Heart left ventricle (tissue), 16 donors: ENCODE measurements around the gene RCE1. TPM values are rescaled to one million over a fixed set of nuclear protein-coding genes. Genes with fewer than 3 reads are reported as not detected.
A peak's percentile ranks its signal among the peaks of the same experiment; 100 is the strongest.

Experiments
- ATAC-seq, 4 donors: fragments of 200-7000 bp; cut with Tn5 transposase; one replicate each; pipeline ENCODE4 v1.9.1; 2020 to 2022; ENCODE audit warnings: moderate library complexity in 4 of 4, mild to moderate bottlenecking in 3 of 4, moderate number of reproducible peaks in 1 of 4
- DNase-seq, 5 donors: peaks; one replicate each; pipeline ENCODE4 v3.0.0-alpha.2; 2020
- H3K27ac ChIP-seq, 12 donors: fragments of 200-600 bp; sonication (generic) in 4 of 12; one replicate each; pipeline versions ENCODE4 v1.5.0 to v1.8.0; 2016 to 2022; ENCODE audit warnings: mild to moderate bottlenecking in 2 of 12
- H3K27me3 ChIP-seq, 9 donors: fragments of 200-600 bp; sonication (generic) in 2 of 9; one replicate each; pipeline versions ENCODE4 v1.5.1 to v1.8.0; 2016 to 2022; ENCODE audit warnings: mild to moderate bottlenecking in 3 of 9
- H3K36me3 ChIP-seq, 9 donors: fragments of 200-600 bp; sonication (generic) in 2 of 9; one replicate each; pipeline versions ENCODE4 v1.5.0 to v1.8.0; 2018 to 2022; ENCODE audit warnings: mild to moderate bottlenecking in 2 of 9
- H3K4me1 ChIP-seq, 12 donors: fragments of 200-600 bp; sonication (generic) in 4 of 12; one replicate each; pipeline versions ENCODE4 v1.5.0 to v1.8.0; 2016 to 2022; ENCODE audit warnings: mild to moderate bottlenecking in 3 of 12
- H3K4me3 ChIP-seq, 12 donors: fragments of 200-600 bp; sonication (generic) in 4 of 12; one replicate each; pipeline versions ENCODE4 v1.5.0 to v1.8.0; 2017 to 2022; ENCODE audit warnings: mild to moderate bottlenecking in 9 of 12, moderate library complexity in 4 of 12
- H3K9me3 ChIP-seq, 12 donors: fragments of 200-600 bp; sonication (generic) in 4 of 12; one replicate each; pipeline versions ENCODE4 v1.5.0 to v1.8.0; 2016 to 2022; ENCODE audit warnings: mild to moderate bottlenecking in 1 of 12
- CTCF ChIP-seq, 12 donors: fragments of 200-600 bp; sonication (generic) in 4 of 12; IDR thresholded peaks; one replicate each; pipeline versions ENCODE4 v1.5.0 to v1.8.0; 2018 to 2022; ENCODE audit warnings: antibody characterized with exemption in 12 of 12, mild to moderate bottlenecking in 5 of 12
- POLR2A ChIP-seq, 2 donors: fragments of 450-650 bp; IDR thresholded peaks; one replicate each; pipeline ENCODE4 v1.6.1; 2017; ENCODE audit warnings: antibody characterized with exemption in 2 of 2, mild to moderate bottlenecking in 2 of 2, moderate library complexity in 2 of 2
- WGBS, 4 donors: extraction: QIAGEN DNeasy Blood & Tissue Kit in 2 of 4; methylation state at CpG; one replicate each; pipeline versions ENCODE4 v1.1.5 to v1.1.7; 2013 to 2018; 5-methylcytosine and 5-hydroxymethylcytosine counted together
- intact Hi-C, 10 donors: fragments of 100-400 bp; cut with DNase I; formaldehyde crosslinking; loops; one replicate each; pipeline versions ENCODE4 v1.11.1 to v1.14.2; 2022
- polyA plus RNA-seq, 2 donors: library from polyadenylated mRNA; stranded (reverse); fragments of 200-250 nt; gene quantifications; one replicate each; pipeline ENCODE4 v1.2.3, GENCODE V29; 2013
- total RNA-seq, 9 donors: library from RNA; depleted of rRNA in 2 of 9; stranded (reverse); fragments of >200 nt in 2 of 9; fragmentation: NEBNext Ultra II Directional in 3 of 9; extraction: Animal tissue kit (Norgen Biotek cat#: 25700) in 3 of 9; gene quantifications; one replicate each; pipeline versions ENCODE4 v1.1.0 to v1.2.4, GENCODE V29; 2016 to 2023
- donor health status: ischemic (EF 13 %, LVEDD 7.1; RV severe dilation, severe dysfunction).
- donor health status: healthy with polysubstance abuse.
- donor health status: DM: no; HTN: yes; CAD: no.
- donor health status: DM: no; HTN: no; CAD: no.
- donor health status: ischemic (EF 25% LVEDD 6.9; RV normal size, moderate dysfunction).
- donor health status: ischemic (EF 25% LVEDD 5.7; RV mildly dilated, moderate dysfunction).
- donor health status: healthy.
- donor health status: DM: yes; HTN: yes; CAD: no.
- donor health status: ischemic (EF 35%, LVEDD 5.7; RV mildly dilated, moderate dysfunction).
- donor health status: nonischemic (EF 11% LVEDD 7.7; RV severe dilation, severe dysfunction).
- donor health status: DM: yes; HTN: yes; CAD: no.
- donor health status: PGD.
- donor health status: ischemic (EF 29% LVEDD 5.4; RV normal size, mild dysfunction).
- donor health status: nonischemic (EF 23%, LVEDD 6.1; RV moderate dilation, normal function).

Gene RCE1
- total and polyA plus RNA-seq, 11 donors = 2.1 to 9.5 (median 5.0) TPM

- H3K27me3 ChIP-seq = no peaks in the 10 kb centered on the region
- H3K4me3 ChIP-seq = no peak overlapping the region
- H3K4me1 ChIP-seq = peaks cover 5 to 11% (median 9%) of the 10 kb centered on the region in 12 donors
- 84 to 91% (median 88%) methylated on average over 18 to 28 of the region's 28 CpGs for WGBS, 4 donors
- no peaks in the 10 kb centered on the region for H3K9me3 ChIP-seq
- intact Hi-C loops = loop anchor here in 1 of 10 donors (10.0 kb wide), 1 partner anchor 254 kb away; the partner anchor contains the start of genes CCDC87 and CCS
- H3K27ac ChIP-seq = no peak overlapping the region
- TF ChIP-seq POLR2A (IDR thresholded peaks at IDR 0.05) = no peak
- TF ChIP-seq CTCF (IDR thresholded peaks at IDR 0.05) = no peak
- no peak for ATAC-seq
- peak in 1 of 5 donors; percentile 51 for DNase-seq
- H3K36me3 ChIP-seq = peaks cover 0 to 44% (median 33%) of the 10 kb centered on the region in 9 donors
Measured at GRCh38 chr11:66848671-66849500, 5.6 kb downstream of the RCE1 start.

- Histone ChIP-seq H3K27me3 (no peaks in the 10 kb centered on the region), H3K4me1 (peaks cover 0 to 3% (median 1%) of the 10 kb centered on the region in 12 donors), H3K4me3 (no peak overlapping the region), H3K36me3 (peaks cover 0 to 44% (median 31%) of the 10 kb centered on the region in 9 donors), H3K27ac (no peak overlapping the region), H3K9me3 (no peaks in the 10 kb centered on the region)
- no peak for ATAC-seq
- 89 to 94% (median 92%) methylated on average over 20 to 22 of the region's 22 CpGs for WGBS, 4 donors
- DNase-seq = peak in 1 of 5 donors; percentile 58
- intact Hi-C loops = loop anchor here in 1 of 10 donors (10.0 kb wide), 1 partner anchor 255 kb away; the partner anchor contains the start of genes CCDC87 and CCS
- TF ChIP-seq POLR2A (IDR thresholded peaks at IDR 0.05) = no peak
- no peak for TF ChIP-seq CTCF (IDR thresholded peaks at IDR 0.05)
Measured at GRCh38 chr11:66849501-66850234, 6.4 kb downstream of the RCE1 start.

GRCh38 chr11:66850235-66850587, 7.0 kb downstream of the RCE1 start:
- no peaks in the 10 kb centered on the region for H3K9me3 ChIP-seq
- TF ChIP-seq CTCF (IDR thresholded peaks at IDR 0.05) = no peak
- no peak for TF ChIP-seq POLR2A (IDR thresholded peaks at IDR 0.05)
- no peak for DNase-seq

More at GRCh38 chr11:66850235-66850587, 7.0 kb downstream of the RCE1 start:
- no peaks in the 10 kb centered on the region for H3K27me3 ChIP-seq
- no peak overlapping the region for H3K27ac ChIP-seq
- intact Hi-C loops = no loop called here
- peaks cover 0 to 3% (median under 1%) of the 10 kb centered on the region in 12 donors for H3K4me1 ChIP-seq
- no peak overlapping the region for H3K4me3 ChIP-seq
- 92 to 95% (median 94%) methylated on average over 8 to 10 of the region's 10 CpGs for WGBS, 4 donors
- no peak for ATAC-seq
- peaks cover 0 to 38% (median 26%) of the 10 kb centered on the region in 9 donors for H3K36me3 ChIP-seq
